GM20431 (cell line): ENCODE results near the gene BCL2A1.
"Not testable (repeated sequence)": the region's sequence is repeated elsewhere in the genome, so short reads cannot be mapped to it uniquely, and the experiment has no call there.

ENCODE experiments used
- in situ Hi-C: fragments of 300-500 bp; cut with MseI, MboI; formaldehyde crosslinking; loops from one replicate; pipeline ENCODE4 v1.15.0; 2020; ENCODE audit warnings: low sequenced_read_pairs; ENCODE audit not compliant: unreplicated experiment

BCL2A1 gene

GRCh38 chr15:79964232-79964805, 6.7 kb downstream of the BCL2A1 start:
- in situ Hi-C loops: no loop called here

- in situ Hi-C loops: not testable (repeated sequence)
These were observed 8.1 kb downstream of the BCL2A1 start for GRCh38 chr15:79962921-79963320.

GRCh38 chr15:79962178-79962577, 8.8 kb downstream of the BCL2A1 start:
- in situ Hi-C loops: no loop called here

GRCh38 chr15:79960502-79961212, 10.3 kb downstream of the BCL2A1 start:
- in situ Hi-C loops: no loop called here

- in situ Hi-C loops: no loop called here
These were observed 13.3 kb downstream of the BCL2A1 start for GRCh38 chr15:79957741-79958140.

GRCh38 chr15:79956354-79956939, 14.5 kb downstream of the BCL2A1 start:
- in situ Hi-C loops: no loop called here

GRCh38 chr15:79954661-79955060, 16.3 kb downstream of the BCL2A1 start:
- in situ Hi-C loops: no loop called here

GRCh38 chr15:79953951-79954444, 17.0 kb downstream of the BCL2A1 start:
- in situ Hi-C loops: no loop called here

GRCh38 chr15:79952329-79952728, 18.7 kb downstream of the BCL2A1 start:
- in situ Hi-C loops: no loop called here

- in situ Hi-C loops: no loop called here
These were observed 20.7 kb downstream of the BCL2A1 start for GRCh38 chr15:79950247-79950646.

GRCh38 chr15:79948761-79949160, 22.2 kb downstream of the BCL2A1 start:
- in situ Hi-C loops: no loop called here

- in situ Hi-C loops: no loop called here
These were observed 22.8 kb downstream of the BCL2A1 start for GRCh38 chr15:79948095-79948695.

- in situ Hi-C loops: no loop called here
These were observed 24.0 kb downstream of the BCL2A1 start for GRCh38 chr15:79947009-79947408.

GRCh38 chr15:79944622-79945021, 26.4 kb downstream of the BCL2A1 start:
- in situ Hi-C loops: no loop called here

GRCh38 chr15:79943820-79944219, 27.2 kb downstream of the BCL2A1 start:
- in situ Hi-C loops: no loop called here

GRCh38 chr15:79942741-79943481, 28.1 kb downstream of the BCL2A1 start:
- in situ Hi-C loops: no loop called here

GRCh38 chr15:79939399-79939798, 31.6 kb downstream of the BCL2A1 start:
- in situ Hi-C loops: no loop called here

- in situ Hi-C loops: no loop called here
These were observed 32.9 kb downstream of the BCL2A1 start for GRCh38 chr15:79938143-79938542.

GRCh38 chr15:79935556-79936201, 35.3 kb downstream of the BCL2A1 start:
- in situ Hi-C loops: not testable (repeated sequence)

GRCh38 chr15:79933231-79933630, 37.8 kb downstream of the BCL2A1 start:
- in situ Hi-C loops: no loop called here
